KMS-11 (cell line): ENCODE measurements around the gene IGBP1.
"Not testable (repeated sequence)": the region's sequence is repeated elsewhere in the genome, so short reads cannot be mapped to it uniquely, and the experiment has no call there.

Experiments
- H2AFZ ChIP-seq: fragments of 200-600 bp; sonication (generic); 2 replicates; pipeline ENCODE4 v1.6.1; 2016; ENCODE audit warnings: antibody characterized with exemption, mixed run types, low read depth
- H3K27ac ChIP-seq: fragments of 200-600 bp; sonication (generic); 2 replicates; pipeline ENCODE4 v1.6.1; 2016; ENCODE audit warnings: mild to moderate bottlenecking, mixed run types
- H3K27me3 ChIP-seq: fragments of 200-600 bp; sonication (generic); 2 replicates; pipeline ENCODE4 v1.6.1; 2017; ENCODE audit warnings: mild to moderate bottlenecking, low read depth, mixed run types, moderate library complexity; ENCODE audit not compliant: insufficient read depth
- H3K36me3 ChIP-seq: fragments of 200-600 bp; sonication (generic); 2 replicates; pipeline ENCODE4 v1.6.1; 2017; ENCODE audit warnings: mild to moderate bottlenecking, mixed run types; ENCODE audit not compliant: insufficient read depth
- H3K4me1 ChIP-seq: fragments of 200-600 bp; sonication (generic); 2 replicates; pipeline ENCODE4 v1.6.1; 2016; ENCODE audit warnings: mild to moderate bottlenecking, low read depth, mixed run types; ENCODE audit not compliant: poor library complexity, severe bottlenecking
- H3K4me2 ChIP-seq: fragments of 200-600 bp; sonication (generic); 2 replicates; pipeline ENCODE4 v1.7.0; 2016; ENCODE audit warnings: mild to moderate bottlenecking, mixed run types
- H3K4me3 ChIP-seq: fragments of 200-600 bp; sonication (generic); IDR thresholded peaks from 2 replicates; pipeline ENCODE4 v1.6.1; 2017; ENCODE audit warnings: low read depth, low read length, mixed read lengths; ENCODE audit not compliant: insufficient read depth
- H3K79me2 ChIP-seq: fragments of 200-600 bp; sonication (generic); 2 replicates; pipeline ENCODE4 v1.6.1; 2016; ENCODE audit warnings: low read depth, mixed run types; ENCODE audit not compliant: insufficient read depth
- H3K9ac ChIP-seq: fragments of 200-600 bp; sonication (generic); 2 replicates; pipeline ENCODE4 v1.6.1; 2016; ENCODE audit warnings: mild to moderate bottlenecking, mixed run types
- H4K20me1 ChIP-seq: fragments of 200-600 bp; sonication (generic); 2 replicates; pipeline ENCODE4 v1.6.1; 2016; ENCODE audit warnings: mild to moderate bottlenecking, mixed run types; ENCODE audit not compliant: insufficient read depth
- CTCF ChIP-seq: fragments of 200-600 bp; sonication (generic); conservative IDR thresholded peaks from 2 replicates; pipeline ENCODE4 v1.6.1; 2017; ENCODE audit warnings: low read depth, mild to moderate bottlenecking, antibody characterized with exemption, low read length, moderate library complexity, mixed read lengths

The IGBP1 gene

GRCh38 chrX:70117738-70118137, 15.5 kb upstream of the IGBP1 start:
- Histone ChIP-seq H3K36me3 (no peaks in the 10 kb centered on the region), H3K4me2 (no peak overlapping the region), H3K27ac (no peak overlapping the region), H3K9ac (no peak overlapping the region), H3K4me3 (no peak overlapping the region), H3K4me1 (no peaks in the 10 kb centered on the region), H2AFZ (no peak overlapping the region), H3K79me2 (no peaks in the 10 kb centered on the region), H4K20me1 (no peaks in the 10 kb centered on the region), H3K27me3 (no peaks in the 10 kb centered on the region)
- TF ChIP-seq CTCF = no peak

- H3K36me3 ChIP-seq, H3K79me2 ChIP-seq, H2AFZ ChIP-seq, H3K9ac ChIP-seq, H3K27me3 ChIP-seq, H4K20me1 ChIP-seq, H3K27ac ChIP-seq, H3K4me2 ChIP-seq, H3K4me1 ChIP-seq, H3K4me3 ChIP-seq: not testable (repeated sequence)
Measured at GRCh38 chrX:70123014-70123413, 10.2 kb upstream of the IGBP1 start.

DNA sequence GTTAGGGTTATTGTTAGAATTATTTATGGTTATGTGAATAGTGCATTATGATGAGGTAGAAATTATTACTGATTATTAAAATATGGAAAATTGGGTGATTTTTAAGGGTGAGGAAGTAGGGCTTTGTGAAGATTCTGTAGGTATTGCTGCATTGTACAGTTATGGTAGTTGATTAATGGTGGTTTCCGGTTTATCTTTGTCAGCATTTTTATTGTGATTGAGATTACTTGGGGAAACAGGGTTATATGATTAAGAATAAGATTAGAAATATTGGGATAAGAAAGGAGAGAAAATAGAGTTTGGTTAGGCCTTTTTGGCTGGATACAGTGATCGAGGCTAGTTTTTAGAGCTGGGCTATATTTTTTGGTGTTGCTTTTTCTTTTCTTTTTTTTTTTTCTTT, 8.6 kb upstream of the IGBP1 start:
- no peak overlapping the region for H3K27ac ChIP-seq
- no peaks in the 10 kb centered on the region for H4K20me1 ChIP-seq
- H3K4me2 ChIP-seq = no peak overlapping the region
- H3K9ac ChIP-seq = no peak overlapping the region
- H2AFZ ChIP-seq = no peak overlapping the region
- no peak overlapping the region for H3K4me3 ChIP-seq
- no peaks in the 10 kb centered on the region for H3K4me1 ChIP-seq
- H3K79me2 ChIP-seq = no peaks in the 10 kb centered on the region
- H3K36me3 ChIP-seq = no peaks in the 10 kb centered on the region
- TF ChIP-seq CTCF = no peak
- H3K27me3 ChIP-seq = no peaks in the 10 kb centered on the region

DNA sequence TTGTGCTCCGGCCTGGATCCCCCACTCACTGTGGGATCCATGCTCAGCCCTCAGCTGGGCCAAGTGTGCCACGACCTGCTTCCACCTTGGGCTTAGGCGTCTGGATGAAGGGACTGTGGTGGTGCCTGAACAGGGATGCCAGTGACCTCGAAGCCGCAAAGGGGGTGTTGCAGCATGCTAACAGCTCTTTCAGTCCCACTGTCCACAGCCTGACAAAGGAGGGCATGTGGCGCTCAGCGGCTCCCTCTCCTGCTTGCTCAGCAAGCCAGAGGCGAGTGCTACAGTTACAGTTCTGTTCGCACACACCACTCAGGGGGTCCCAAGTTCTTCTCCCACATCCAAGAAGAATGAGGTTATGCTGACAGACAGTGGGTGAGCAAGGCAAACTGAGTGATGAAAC, 5.2 kb upstream of the IGBP1 start:
- H4K20me1 ChIP-seq = no peaks in the 10 kb centered on the region
- no peak overlapping the region for H3K4me2 ChIP-seq
- peaks cover 10% of the 10 kb centered on the region for H3K4me1 ChIP-seq
- no peak overlapping the region for H2AFZ ChIP-seq
- no peaks in the 10 kb centered on the region for H3K79me2 ChIP-seq
- H3K4me3 ChIP-seq = no peak overlapping the region
- no peak overlapping the region for H3K9ac ChIP-seq
- no peak overlapping the region for H3K27ac ChIP-seq
- TF ChIP-seq CTCF = no peak
- no peaks in the 10 kb centered on the region for H3K27me3 ChIP-seq
- H3K36me3 ChIP-seq = no peaks in the 10 kb centered on the region

DNA sequence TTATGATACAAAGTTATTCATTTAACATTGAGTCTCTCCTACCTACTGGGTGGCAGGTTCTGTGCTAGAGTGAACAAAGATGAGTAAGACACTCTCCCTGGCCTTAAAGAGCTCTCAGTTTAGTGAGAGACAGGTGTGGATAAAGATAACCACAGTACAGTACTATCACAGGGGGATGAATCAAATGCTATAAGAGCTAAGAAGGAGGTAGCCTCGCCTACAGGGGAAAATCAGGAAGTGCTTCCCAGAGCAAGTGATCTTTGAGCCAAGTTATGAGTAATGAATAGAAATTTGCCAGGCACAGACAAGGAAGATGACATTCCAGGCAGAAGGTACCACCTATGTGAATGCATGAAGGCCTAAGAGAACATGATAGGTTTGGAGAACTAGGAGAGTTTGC, 3.4 kb upstream of the IGBP1 start:
- H3K27me3 ChIP-seq = no peaks in the 10 kb centered on the region
- H3K27ac ChIP-seq = no peak overlapping the region
- no peak overlapping the region for H2AFZ ChIP-seq
- TF ChIP-seq CTCF = no peak
- peaks cover 11% of the 10 kb centered on the region for H3K79me2 ChIP-seq
- H3K4me1 ChIP-seq = peaks cover 13% of the 10 kb centered on the region
- H4K20me1 ChIP-seq = no peaks in the 10 kb centered on the region
- no peak overlapping the region for H3K4me3 ChIP-seq
- no peaks in the 10 kb centered on the region for H3K36me3 ChIP-seq
- H3K4me2 ChIP-seq = no peak overlapping the region
- H3K9ac ChIP-seq = no peak overlapping the region
